A204.1 (cell line): ENCODE data around the gene GGTLC2.
"Not testable (repeated sequence)": the region's sequence is repeated elsewhere in the genome, so short reads cannot be mapped to it uniquely, and the experiment has no call there.

ENCODE experiments used
- FAIRE-seq: peaks from 2 replicates; lab custom pipeline; 2012; peaks lifted over from hg19 to GRCh38; lab: Jason Lieb, UNC

Gene GGTLC2

GRCh38 chr22:22644314-22644713, at the start of gene GGTLC2:
Gene GGTLC2 (plus strand): TSS chr22:22644614. CDS start chr22:22646346, 1,732 bp downstream.
- FAIRE-seq: not testable (repeated sequence)

GRCh38 chr22:22595001-22595835, 49.2 kb upstream of the GGTLC2 start:
- FAIRE-seq: no peak

- FAIRE-seq: no peak
Observed at GRCh38 chr22:22598144-22598543, 46.3 kb upstream of the GGTLC2 start.

GRCh38 chr22:22599248-22599647, 45.2 kb upstream of the GGTLC2 start:
- FAIRE-seq: no peak

GRCh38 chr22:22600531-22601261, 43.7 kb upstream of the GGTLC2 start:
- FAIRE-seq: no peak

- FAIRE-seq: no peak
Observed at GRCh38 chr22:22603470-22603947, 40.9 kb upstream of the GGTLC2 start.

GRCh38 chr22:22604326-22605073, 39.9 kb upstream of the GGTLC2 start:
- FAIRE-seq: no peak

- no peak for FAIRE-seq
Observed at GRCh38 chr22:22605074-22605404, 39.4 kb upstream of the GGTLC2 start.

GRCh38 chr22:22608022-22608421, 36.4 kb upstream of the GGTLC2 start:
- not testable (repeated sequence) for FAIRE-seq

GRCh38 chr22:22609291-22609690, 35.1 kb upstream of the GGTLC2 start:
- FAIRE-seq: no peak

GRCh38 chr22:22612516-22612915, 31.9 kb upstream of the GGTLC2 start:
- no peak for FAIRE-seq

- no peak for FAIRE-seq
Observed at GRCh38 chr22:22614065-22614464, 30.3 kb upstream of the GGTLC2 start.

- no peak for FAIRE-seq
Observed at GRCh38 chr22:22616636-22617035, 27.8 kb upstream of the GGTLC2 start.

- FAIRE-seq: no peak
Observed at GRCh38 chr22:22618448-22618847, 26.0 kb upstream of the GGTLC2 start.

- no peak for FAIRE-seq
Observed at GRCh38 chr22:22618923-22619322, 25.5 kb upstream of the GGTLC2 start.

GRCh38 chr22:22619765-22620414, 24.5 kb upstream of the GGTLC2 start:
- no peak for FAIRE-seq

- not testable (repeated sequence) for FAIRE-seq
Observed at GRCh38 chr22:22628546-22629495, 15.6 kb upstream of the GGTLC2 start.

- FAIRE-seq: not testable (repeated sequence)
Observed at GRCh38 chr22:22631223-22631652, 13.2 kb upstream of the GGTLC2 start.

- not testable (repeated sequence) for FAIRE-seq
Observed at GRCh38 chr22:22632226-22632625, 12.2 kb upstream of the GGTLC2 start.

- FAIRE-seq: not testable (repeated sequence)
Observed at GRCh38 chr22:22633533-22633932, 10.9 kb upstream of the GGTLC2 start.

GRCh38 chr22:22636260-22636659, 8.2 kb upstream of the GGTLC2 start:
- FAIRE-seq: not testable (repeated sequence)
